GM13976 (cell line): ENCODE measurements around the gene PRSS38.

Source experiments
- DNase-seq: peaks from one replicate; pipeline ENCODE4 v3.0.0; 2012; ENCODE audit warnings: low spot score
- CTCF ChIP-seq: IDR thresholded peaks from 2 replicates; pipeline ENCODE4 v1.5.1; 2012; ENCODE audit warnings: borderline replicate concordance, mild to moderate bottlenecking; ENCODE audit not compliant: insufficient read depth; ENCODE audit errors: extremely low read depth, missing control alignments, control extremely low read depth
- in situ Hi-C: fragments of 300-500 bp; cut with MboI; formaldehyde crosslinking; loops from one replicate; pipeline ENCODE4 v1.12.0; 2022; ENCODE audit warnings: low sequenced_read_pairs, mixed read lengths, inconsistent platforms; ENCODE audit not compliant: unreplicated experiment

Gene PRSS38

GRCh38 chr1:227796359-227796915 lies 19.0 kb upstream of the PRSS38 start:
- no peak for TF ChIP-seq CTCF
- peak; percentile 22 for DNase-seq
- in situ Hi-C loops: no loop called here

- no peak for DNase-seq
- in situ Hi-C loops: no loop called here
These were observed 18.3 kb upstream of the PRSS38 start for GRCh38 chr1:227797144-227797543.

GRCh38 chr1:227797625-227798024 lies 17.9 kb upstream of the PRSS38 start:
- DNase-seq: no peak
- in situ Hi-C loops: no loop called here
- no peak for TF ChIP-seq CTCF

More at GRCh38 chr1:227797144-227797543, 18.3 kb upstream of the PRSS38 start:
- no peak for TF ChIP-seq CTCF

GRCh38 chr1:227798078-227798802 lies 17.2 kb upstream of the PRSS38 start:
- DNase-seq: no peak
- TF ChIP-seq CTCF: no peak
- in situ Hi-C loops: no loop called here

- DNase-seq: no peak
- no peak for TF ChIP-seq CTCF
- in situ Hi-C loops: no loop called here
These were observed 15.7 kb upstream of the PRSS38 start for GRCh38 chr1:227799756-227800155.

- in situ Hi-C loops: no loop called here
- no peak for TF ChIP-seq CTCF
These were observed 11.5 kb upstream of the PRSS38 start for GRCh38 chr1:227803933-227804332.

More at GRCh38 chr1:227803933-227804332, 11.5 kb upstream of the PRSS38 start:
- DNase-seq: no peak
